Measurements from ENCODE around the gene OR11H6. TPM values are rescaled to one million over a fixed set of nuclear protein-coding genes. Genes with fewer than 3 reads are reported as not detected.

Gene OR11H6
- total and polyA plus RNA-seq, 2 of the 4 experiments (the other 2 are of a cell fraction): not detected

- no peaks in the 10 kb centered on the region for H3K4me1 ChIP-seq (ENCODE audit: control insufficient read depth, insufficient read depth, low read length)
- no peak overlapping the region for H2BK15ac ChIP-seq (ENCODE audit: low read depth, low read length)
- H3K18ac ChIP-seq (ENCODE audit: low read depth, low read length): no peak overlapping the region
- no peak overlapping the region for H3K23ac ChIP-seq (ENCODE audit: low read depth, low read length)
- H3K4me2 ChIP-seq (ENCODE audit: low read depth, low read length): no peak overlapping the region
- no peaks in the 10 kb centered on the region for H4K20me1 ChIP-seq (ENCODE audit: insufficient read depth, low read length)
- no peak overlapping the region for H3K14ac ChIP-seq (replicated peaks; ENCODE audit: low read depth, low read length)
- ChIA-PET CTCF (no interaction called here), POLR2A (ENCODE audit: unreplicated experiment) (no interaction called here)
- H2AK5ac ChIP-seq (ENCODE audit: low read depth, low read length): no peak overlapping the region
- H2BK5ac ChIP-seq (ENCODE audit: low read depth, low read length, poor library complexity, severe bottlenecking): no peak overlapping the region
- no peak overlapping the region for H4K5ac ChIP-seq (ENCODE audit: low read depth, low read length)
- H4K8ac ChIP-seq (ENCODE audit: low read depth in 2 of 2, low read length in 2 of 2): no peak overlapping the region
- H2AK9ac ChIP-seq (replicated peaks; ENCODE audit: low read depth, low read length, poor library complexity): no peak overlapping the region
- no peak overlapping the region for H3K9ac ChIP-seq (ENCODE audit: low read depth, low read length)
- no peaks in the 10 kb centered on the region for H3K79me1 ChIP-seq (ENCODE audit: low read depth in 1 of 2, low read length in 2 of 2)
- H3K27me3 ChIP-seq (ENCODE audit: control insufficient read depth, insufficient read depth, low read length): no peaks in the 10 kb centered on the region
- no peak overlapping the region for H3K4me3 ChIP-seq (ENCODE audit: insufficient read depth, low read depth, low read length)
- dilution Hi-C loops (cut with HindIII; ENCODE audit: low sequenced_read_pairs, unreplicated experiment): no loop called here
- intact Hi-C loops (cut with micrococcal nuclease): no loop called here
- no peak for DNase-seq
- no peak overlapping the region for H3K27ac ChIP-seq (ENCODE audit: insufficient read depth, low read length)
- H3K56ac ChIP-seq (ENCODE audit: extremely low read depth, insufficient read depth, low read length): no peak overlapping the region
- no peak for ATAC-seq (ENCODE audit: low read depth)
- H3K9me3 ChIP-seq (ENCODE audit: control insufficient read depth, insufficient read depth, low read length): peaks cover 5% of the 10 kb centered on the region; the same call in 1 of the 2 replicates
- H2BK120ac ChIP-seq (ENCODE audit: low read depth, low read length): no peak overlapping the region
- H3K36me3 ChIP-seq (ENCODE audit: control insufficient read depth, insufficient read depth, low read length): no peaks in the 10 kb centered on the region
- no peak overlapping the region for H2AFZ ChIP-seq (replicated peaks; ENCODE audit: low read length, poor library complexity)
- no peaks in the 10 kb centered on the region for H3K9me1 ChIP-seq (ENCODE audit: insufficient read depth, low read length)
- no peak overlapping the region for H2BK20ac ChIP-seq (ENCODE audit: low read depth, low read length)
- H4K91ac ChIP-seq (ENCODE audit: insufficient read depth, low read depth, low read length): no peak overlapping the region
- in situ Hi-C loops (cut with MboI; ENCODE audit: low sequenced_read_pairs): no loop called here
- TF ChIP-seq MAFK (IDR thresholded peaks at IDR 0.05; ENCODE audit: low read depth, low read length) (no peak), NFE2L2 (IDR thresholded peaks at IDR 0.05; ENCODE audit: low read depth, low read length) (no peak), RAD21 (IDR thresholded peaks at IDR 0.05; ENCODE audit: low read length) (no peak)
- no peak overlapping the region for H3K4ac ChIP-seq (ENCODE audit: low read depth, low read length)
- BruUV-seq (replicated peaks): no TSS peak
- no CpG with 5 or more reads among the region's 2 CpGs for WGBS, 2 experiments (ENCODE audit: extremely low coverage in 2 of 2, insufficient read length in 1 of 2)
Observed at GRCh38 chr14:20195911-20196310, 27.6 kb upstream of the OR11H6 start.
